GM21825 (cell line): ENCODE data around the gene PRDM16.

Experiments
- ATAC-seq: cut with Tn5 transposase; IDR thresholded peaks from one replicate; pipeline ENCODE4 v1.9.1; 2021; ENCODE audit warnings: mild to moderate bottlenecking, moderate library complexity; ENCODE audit not compliant: unreplicated experiment

The PRDM16 gene

DNA sequence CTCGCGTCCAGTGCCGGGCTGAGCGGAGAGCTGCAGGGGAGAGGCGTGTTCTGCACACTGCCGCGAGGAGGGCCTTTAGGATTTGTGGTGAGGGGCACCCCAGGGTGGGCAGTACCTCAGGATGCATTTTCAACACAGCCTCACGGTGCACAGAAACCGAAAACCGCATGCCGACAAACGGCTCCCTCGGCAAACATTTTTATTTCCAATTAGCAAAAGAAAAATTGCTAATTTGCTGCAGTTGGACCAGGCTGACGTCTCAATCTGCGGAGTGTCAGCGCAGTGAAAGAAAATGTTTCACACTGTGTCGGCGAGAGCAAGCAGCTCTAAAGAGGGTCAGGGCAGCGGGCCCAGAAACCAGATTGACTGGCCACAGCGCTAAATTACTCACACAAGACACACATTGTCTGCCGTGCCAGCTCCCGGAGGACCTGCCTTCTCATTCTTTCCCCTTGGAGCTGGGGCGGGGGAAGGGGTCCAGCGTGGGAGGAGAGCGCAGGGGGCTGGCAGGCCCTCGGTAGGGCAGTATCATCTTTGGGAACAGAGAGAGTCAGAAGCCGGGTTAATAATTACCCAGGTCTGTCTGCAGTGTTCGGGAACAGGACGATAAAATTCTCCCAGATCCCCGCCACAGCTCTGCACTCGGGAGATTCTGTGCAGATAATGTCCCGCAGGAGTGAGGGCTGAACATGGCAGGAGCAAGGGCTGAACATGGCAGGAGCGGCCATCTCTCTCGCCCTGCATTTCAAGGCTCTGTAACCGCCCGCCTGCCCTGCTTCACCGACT lies 150.2 kb downstream of the PRDM16 start:
- no peak for ATAC-seq

DNA sequence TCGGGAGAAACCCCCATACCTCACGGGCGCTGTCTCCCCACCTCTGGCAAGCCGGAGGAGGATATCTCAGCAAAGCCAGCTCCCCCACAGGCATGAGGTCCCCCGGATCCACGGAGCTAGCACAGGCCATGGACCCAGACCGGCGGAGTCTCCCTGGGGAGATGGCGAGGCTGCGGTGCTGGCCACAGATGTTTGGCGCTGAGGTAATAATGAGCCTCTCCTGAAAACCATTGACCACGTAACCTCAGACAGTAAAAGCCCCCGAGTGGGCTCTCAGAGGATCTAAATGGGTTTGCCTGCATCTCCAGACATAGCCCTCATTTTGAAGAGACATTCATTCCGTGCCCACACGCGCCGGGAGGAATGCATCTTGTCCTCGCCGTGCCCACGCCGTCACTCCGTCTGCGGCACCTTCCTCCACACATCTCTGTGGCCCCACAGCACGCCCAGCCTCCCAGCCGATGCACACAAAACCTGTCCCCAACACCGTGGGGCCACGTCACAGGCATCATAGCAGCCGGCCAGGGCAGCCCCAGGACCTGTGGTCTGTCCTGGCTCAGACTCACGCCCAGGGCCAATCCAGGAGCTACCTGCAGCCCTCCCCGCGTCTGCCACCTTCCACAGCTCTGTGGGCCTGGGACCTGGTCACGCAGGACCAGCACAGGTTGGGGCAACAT lies 150.9 kb downstream of the PRDM16 start:
- ATAC-seq: no peak

GRCh38 chr1:3221112-3222041 lies 152.4 kb downstream of the PRDM16 start:
- no peak for ATAC-seq

GRCh38 chr1:3222042-3222692 lies 153.2 kb downstream of the PRDM16 start:
- no peak for ATAC-seq

DNA sequence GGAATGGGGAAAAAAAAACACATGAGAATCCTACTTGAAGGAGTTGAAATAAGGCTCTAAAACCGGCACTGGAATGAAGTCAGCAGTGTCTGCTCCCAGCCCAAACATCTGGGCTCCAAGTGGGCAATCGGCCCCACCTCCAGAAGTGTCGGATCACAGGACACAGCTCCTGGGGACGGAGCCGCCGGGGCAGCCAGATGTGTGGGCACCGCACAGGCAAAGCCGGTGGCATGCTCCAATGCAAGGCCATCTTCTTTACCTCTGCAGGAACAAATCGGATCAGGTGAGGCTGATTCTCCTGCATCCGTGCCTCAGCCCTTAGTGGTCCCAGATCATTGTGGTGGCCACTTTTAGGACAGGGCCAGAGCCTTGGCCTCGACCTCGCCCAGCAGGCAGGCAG lies 156.7 kb downstream of the PRDM16 start:
- ATAC-seq: no peak

GRCh38 chr1:3226191-3226590 lies 157.2 kb downstream of the PRDM16 start:
- no peak for ATAC-seq

- no peak for ATAC-seq
Observed at GRCh38 chr1:3226701-3227350, 157.8 kb downstream of the PRDM16 start.

DNA sequence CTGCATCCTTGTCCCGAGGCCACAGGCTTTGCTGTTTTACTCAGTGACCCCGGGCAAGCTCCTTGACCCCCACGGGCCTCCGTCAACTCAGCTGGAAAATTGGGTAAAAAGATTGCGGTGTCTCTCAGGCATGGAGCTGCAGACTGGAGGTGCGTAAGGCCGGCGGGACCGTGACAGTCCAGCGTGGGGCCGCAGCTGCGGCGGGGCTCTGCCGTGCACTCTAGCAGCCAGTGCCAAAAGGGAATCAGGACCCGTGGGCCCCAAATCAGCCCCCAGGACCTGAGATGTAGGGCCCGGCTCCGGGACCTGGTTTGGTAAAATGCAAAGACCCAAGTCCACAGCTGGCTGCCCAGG lies 158.3 kb downstream of the PRDM16 start:
- ATAC-seq: no peak

GRCh38 chr1:3227893-3228292 lies 158.9 kb downstream of the PRDM16 start:
- ATAC-seq: no peak

DNA sequence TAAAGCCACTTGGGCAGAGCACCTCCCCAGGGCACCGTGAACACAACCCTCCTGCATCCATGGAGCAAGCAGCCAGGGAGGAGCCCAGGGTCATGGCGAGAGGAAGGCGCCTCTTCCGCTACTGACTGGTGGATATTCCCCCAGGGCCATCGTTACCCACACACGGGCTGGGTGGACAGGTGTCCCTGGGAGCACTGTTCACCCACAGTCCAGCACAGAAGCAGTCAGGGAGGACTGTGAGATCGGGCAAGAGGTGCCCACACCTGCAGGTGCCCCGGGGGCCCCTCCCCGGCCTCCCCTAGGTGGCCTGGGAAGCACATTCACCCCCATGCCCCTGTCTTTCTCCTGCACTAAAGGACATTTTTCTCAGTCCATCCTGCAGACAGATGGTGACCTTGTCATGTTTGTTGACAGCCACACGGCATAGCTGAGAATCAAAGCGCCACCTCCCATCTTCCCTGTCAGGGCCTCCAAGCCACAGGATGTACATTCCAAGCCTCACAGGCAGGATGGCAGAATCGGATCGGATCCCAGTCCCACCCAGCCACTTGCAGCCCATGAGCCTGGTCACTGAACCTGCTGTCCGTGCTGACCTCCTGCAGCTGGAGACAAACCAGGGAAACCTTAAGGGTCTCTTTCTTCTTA lies 160.2 kb downstream of the PRDM16 start:
- no peak for ATAC-seq

- ATAC-seq: no peak
Observed at GRCh38 chr1:3230553-3230952, 161.6 kb downstream of the PRDM16 start.

GRCh38 chr1:3231245-3231644 lies 162.2 kb downstream of the PRDM16 start:
- no peak for ATAC-seq

GRCh38 chr1:3231826-3232225 lies 162.8 kb downstream of the PRDM16 start:
- ATAC-seq: no peak

DNA sequence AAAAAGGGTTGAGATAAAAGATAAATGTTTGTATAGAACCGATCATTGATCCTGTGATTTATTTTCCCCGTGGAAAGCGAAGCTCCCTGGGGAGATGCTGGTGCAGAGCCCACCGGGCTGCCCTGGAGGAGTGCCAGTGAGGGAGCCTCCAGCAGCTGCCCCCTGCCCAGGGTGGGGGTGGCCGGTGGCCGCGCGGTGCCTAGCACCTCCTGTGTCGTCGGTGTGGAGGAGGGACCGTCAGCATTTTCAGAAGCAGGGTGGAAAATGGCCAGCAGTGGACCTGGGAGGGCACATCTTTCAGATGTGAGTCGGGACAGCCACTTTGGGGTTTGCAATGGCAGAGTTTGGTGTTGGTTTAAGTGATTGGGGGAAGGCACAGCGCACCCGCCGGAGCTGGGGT lies 164.0 kb downstream of the PRDM16 start:
- no peak for ATAC-seq

DNA sequence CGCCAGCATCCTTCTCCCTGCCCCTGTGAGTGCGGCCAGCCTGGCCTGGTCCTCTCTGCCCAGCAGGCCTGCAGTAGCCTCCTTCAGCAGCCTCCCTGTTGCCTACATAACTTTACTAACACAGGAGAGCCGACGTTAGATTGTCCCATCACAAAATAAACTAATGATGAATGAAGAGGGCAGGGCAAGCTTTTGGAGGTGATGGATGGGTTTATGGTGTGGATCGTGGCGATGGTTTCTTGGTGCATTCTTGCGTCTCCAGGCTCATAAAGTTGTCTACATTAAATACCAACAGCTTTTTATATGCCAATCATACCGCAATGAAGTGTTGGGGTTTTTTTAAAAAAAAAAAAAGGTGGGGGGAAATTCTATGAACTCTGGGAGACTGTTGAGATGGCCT lies 164.5 kb downstream of the PRDM16 start:
- ATAC-seq: no peak

DNA sequence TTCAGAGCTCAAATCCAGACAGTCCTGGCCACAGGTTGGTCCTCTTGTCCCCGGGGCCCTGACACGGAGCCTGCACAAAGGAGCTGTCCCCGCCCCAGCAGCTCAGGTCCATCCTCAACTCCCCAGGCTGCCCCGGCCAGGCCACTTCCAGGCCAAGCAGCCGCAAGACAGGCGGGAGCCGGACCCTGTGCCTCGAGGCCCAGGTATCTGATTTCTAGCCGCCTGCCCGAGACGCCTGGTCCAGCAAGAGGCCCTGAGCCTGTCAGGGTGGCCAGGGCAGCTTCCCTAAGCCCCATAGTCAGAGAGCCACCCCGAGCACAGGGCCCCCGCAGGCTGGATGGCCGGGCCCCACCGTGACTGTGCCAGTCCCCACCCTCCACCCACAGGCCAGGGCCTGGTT lies 165.3 kb downstream of the PRDM16 start:
- no peak for ATAC-seq

DNA sequence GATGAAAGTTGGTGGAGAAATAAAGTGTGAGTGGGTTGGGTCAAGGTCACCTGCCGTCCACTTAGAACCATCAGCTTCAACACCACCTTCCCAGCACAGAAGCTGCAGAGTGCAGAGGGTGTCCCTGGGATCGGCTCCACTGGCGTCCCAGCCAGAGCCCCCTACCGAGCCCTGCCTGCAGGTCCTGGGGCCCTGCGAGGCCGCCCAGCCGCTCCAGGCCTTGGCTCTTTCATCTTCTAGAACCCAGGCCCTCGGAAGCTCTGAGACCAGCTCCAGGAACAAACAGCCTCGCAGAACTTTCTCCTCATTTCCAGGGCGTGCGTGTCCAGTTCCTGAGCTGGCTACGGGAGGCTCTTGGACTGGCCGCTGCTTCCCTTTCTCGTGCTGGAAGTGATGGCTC lies 166.0 kb downstream of the PRDM16 start:
- no peak for ATAC-seq

GRCh38 chr1:3235496-3235895 lies 166.5 kb downstream of the PRDM16 start:
- ATAC-seq: no peak

- ATAC-seq: no peak
Observed at GRCh38 chr1:3236361-3236760, 167.4 kb downstream of the PRDM16 start.

DNA sequence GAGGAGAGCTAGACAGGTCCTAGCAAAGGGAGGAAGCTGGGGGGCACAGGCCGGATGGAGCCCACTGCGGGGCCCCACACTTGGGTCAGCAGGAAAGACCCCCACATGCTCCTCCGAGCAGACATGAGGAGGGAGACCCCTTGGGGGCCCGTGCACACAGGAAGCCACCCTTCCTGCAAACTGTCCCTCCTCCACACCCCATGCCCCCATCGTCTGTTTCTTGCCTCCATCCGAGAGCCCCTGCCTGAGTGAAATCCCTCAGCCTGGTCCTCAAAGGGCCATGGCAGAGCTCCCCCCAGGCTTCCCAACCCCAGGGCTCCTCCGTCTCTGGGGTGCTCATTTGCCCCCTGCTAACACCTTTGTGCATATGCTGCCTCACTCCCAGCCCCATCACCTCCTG lies 168.0 kb downstream of the PRDM16 start:
- ATAC-seq: no peak
